ENCODE results near the gene PARP14.

DNA sequence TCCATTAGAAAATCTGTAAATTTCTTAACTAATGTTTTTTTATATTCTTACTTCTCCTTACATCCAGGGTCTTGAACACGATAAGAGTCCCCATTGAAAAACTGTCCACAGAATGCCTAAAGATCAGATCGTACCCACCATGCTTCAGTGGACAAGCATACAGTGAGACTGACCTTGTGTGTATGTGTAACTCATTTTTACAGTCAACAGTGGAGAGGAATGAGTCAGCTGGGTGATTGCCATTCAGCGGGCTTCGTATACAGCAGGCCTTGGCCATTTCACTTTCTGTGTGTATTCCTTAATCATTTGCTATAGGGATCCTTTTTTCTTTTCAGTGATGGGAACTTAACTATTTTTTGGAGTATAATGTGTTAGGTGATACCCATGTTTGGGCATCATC is 10.6 kb downstream of the PARP14 start:
- no peak for TF ChIP-seq POLR2A (IDR thresholded peaks at IDR 0.05; ENCODE audit: extremely low read depth, insufficient read length)
- TF ChIP-seq, protein P1, sequence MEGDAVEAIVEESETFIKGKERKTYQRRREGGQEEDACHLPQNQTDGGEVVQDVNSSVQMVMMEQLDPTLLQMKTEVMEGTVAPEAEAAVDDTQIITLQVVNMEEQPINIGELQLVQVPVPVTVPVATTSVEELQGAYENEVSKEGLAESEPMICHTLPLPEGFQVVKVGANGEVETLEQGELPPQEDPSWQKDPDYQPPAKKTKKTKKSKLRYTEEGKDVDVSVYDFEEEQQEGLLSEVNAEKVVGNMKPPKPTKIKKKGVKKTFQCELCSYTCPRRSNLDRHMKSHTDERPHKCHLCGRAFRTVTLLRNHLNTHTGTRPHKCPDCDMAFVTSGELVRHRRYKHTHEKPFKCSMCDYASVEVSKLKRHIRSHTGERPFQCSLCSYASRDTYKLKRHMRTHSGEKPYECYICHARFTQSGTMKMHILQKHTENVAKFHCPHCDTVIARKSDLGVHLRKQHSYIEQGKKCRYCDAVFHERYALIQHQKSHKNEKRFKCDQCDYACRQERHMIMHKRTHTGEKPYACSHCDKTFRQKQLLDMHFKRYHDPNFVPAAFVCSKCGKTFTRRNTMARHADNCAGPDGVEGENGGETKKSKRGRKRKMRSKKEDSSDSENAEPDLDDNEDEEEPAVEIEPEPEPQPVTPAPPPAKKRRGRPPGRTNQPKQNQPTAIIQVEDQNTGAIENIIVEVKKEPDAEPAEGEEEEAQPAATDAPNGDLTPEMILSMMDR (IDR thresholded peaks at IDR 0.05; ENCODE audit: low read depth, low read length), result no peak

Measured in NB4 (cell line).